WERI-Rb-1 (cell line): ENCODE results near the gene PPP6R1.

Experiments
- DNase-seq: peaks from one replicate; pipeline ENCODE4 v3.0.0-alpha.2; 2020
- H3K27ac ChIP-seq: fragments of 250-450 bp; sonication (Bioruptor Pico); 2 replicates; pipeline ENCODE4 v1.5.1; 2020; ENCODE audit warnings: mild to moderate bottlenecking, moderate library complexity
- H3K27me3 ChIP-seq: fragments of 250-450 bp; sonication (Bioruptor Pico); 2 replicates; pipeline ENCODE4 v1.5.1; 2021; ENCODE audit warnings: mild to moderate bottlenecking, low read depth, moderate library complexity; ENCODE audit not compliant: insufficient read depth, severe bottlenecking
- H3K36me3 ChIP-seq: fragments of 250-450 bp; sonication (Bioruptor Pico); 2 replicates; pipeline ENCODE4 v1.5.1; 2020; ENCODE audit warnings: mild to moderate bottlenecking, moderate library complexity
- H3K4me3 ChIP-seq: 2 replicates; pipeline ENCODE4 v1.5.1; 2011; ENCODE audit warnings: low read depth, mild to moderate bottlenecking, control low read depth, low read length
- H3K9me3 ChIP-seq: fragments of 250-450 bp; sonication (Bioruptor Pico); 2 replicates; pipeline ENCODE4 v1.5.1; 2021; ENCODE audit warnings: mild to moderate bottlenecking, moderate library complexity; ENCODE audit not compliant: severe bottlenecking
- CTCF ChIP-seq: IDR thresholded peaks from 2 replicates; pipeline ENCODE4 v1.5.1; 2011; ENCODE audit warnings: low read depth, mild to moderate bottlenecking, control low read depth, inconsistent platforms, low read length

PPP6R1 gene

GRCh38 chr19:55272142-55272541 is 13.3 kb upstream of the PPP6R1 start:
- H3K27ac ChIP-seq = no peak overlapping the region
- peaks cover 22% of the 10 kb centered on the region for H3K36me3 ChIP-seq
- peaks cover under 1% of the 10 kb centered on the region for H3K9me3 ChIP-seq
- H3K4me3 ChIP-seq = no peak overlapping the region
- no peak for DNase-seq
- no peak for TF ChIP-seq CTCF
- no peaks in the 10 kb centered on the region for H3K27me3 ChIP-seq

DNA sequence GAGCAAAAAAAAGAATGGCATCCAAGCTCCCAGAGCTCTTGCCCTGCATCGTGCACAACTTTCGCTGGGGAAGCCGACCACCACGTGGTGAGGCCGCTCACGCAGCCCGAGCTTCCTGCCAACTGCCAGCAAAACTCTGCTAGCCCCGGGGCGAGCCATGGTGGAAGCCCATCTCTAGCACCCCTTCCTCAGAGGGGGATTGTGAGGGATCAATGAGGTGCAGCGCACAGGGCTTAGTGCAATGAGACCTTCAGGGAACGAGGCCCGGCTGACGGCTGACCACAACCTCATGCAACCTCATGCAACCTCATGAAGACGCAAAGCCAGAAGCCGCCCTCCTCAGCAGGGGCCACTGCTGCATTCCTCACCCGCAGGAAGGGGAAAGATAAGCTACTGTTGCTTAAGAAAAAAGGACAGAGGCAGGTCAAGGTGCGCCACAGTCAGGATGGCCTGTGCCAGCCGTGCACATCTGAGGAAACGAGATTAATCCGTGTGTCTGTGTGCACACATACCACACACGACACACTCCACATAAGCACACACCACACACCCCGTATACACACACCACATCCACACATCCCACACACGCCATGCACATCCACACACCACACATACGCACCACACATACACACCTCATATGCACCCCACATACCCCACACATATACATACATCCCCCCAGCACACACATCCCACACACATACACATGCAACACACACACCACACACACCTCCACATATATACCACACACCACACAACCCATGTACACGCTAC is 11.5 kb upstream of the PPP6R1 start:
- Histone ChIP-seq H3K4me3 (no peak overlapping the region), H3K9me3 (peaks cover 7% of the 10 kb centered on the region), H3K27ac (no peak overlapping the region), H3K27me3 (no peaks in the 10 kb centered on the region), H3K36me3 (peaks cover 14% of the 10 kb centered on the region)
- no peak for DNase-seq
- no peak for TF ChIP-seq CTCF

DNA sequence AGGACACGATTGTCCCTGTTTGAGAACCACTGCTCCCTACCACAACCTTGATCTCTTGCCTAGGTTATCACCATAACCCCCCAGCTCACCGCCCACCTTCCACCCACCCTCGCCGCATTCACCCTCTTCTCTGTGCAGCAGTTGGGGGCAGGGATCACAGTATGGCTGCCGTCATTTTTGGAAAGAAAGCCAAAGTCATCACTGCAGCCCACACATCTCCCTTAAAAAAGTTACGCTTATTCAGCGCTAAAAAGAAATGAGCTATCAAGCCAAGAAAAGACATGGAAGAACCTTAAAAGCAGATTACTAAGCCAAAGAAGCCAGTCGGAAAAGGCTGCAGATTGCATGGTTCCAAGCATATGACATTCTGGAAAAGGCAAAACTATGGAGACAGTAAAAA is 10.5 kb upstream of the PPP6R1 start:
- peaks cover 7% of the 10 kb centered on the region for H3K9me3 ChIP-seq
- H3K4me3 ChIP-seq = no peak overlapping the region
- H3K27me3 ChIP-seq = no peaks in the 10 kb centered on the region
- DNase-seq = no peak
- TF ChIP-seq CTCF = no peak
- H3K27ac ChIP-seq = no peak overlapping the region
- peaks cover 7% of the 10 kb centered on the region for H3K36me3 ChIP-seq

GRCh38 chr19:55266840-55267239 is 8.0 kb upstream of the PPP6R1 start:
- H3K9me3 ChIP-seq = peaks cover 7% of the 10 kb centered on the region
- peaks cover 2% of the 10 kb centered on the region for H3K36me3 ChIP-seq
- H3K27me3 ChIP-seq = no peaks in the 10 kb centered on the region
- DNase-seq = no peak
- H3K27ac ChIP-seq = no peak overlapping the region
- no peak for TF ChIP-seq CTCF
- no peak overlapping the region for H3K4me3 ChIP-seq

- no peak for TF ChIP-seq CTCF
- H3K36me3 ChIP-seq = peaks cover 2% of the 10 kb centered on the region
These were observed 7.6 kb upstream of the PPP6R1 start for GRCh38 chr19:55266404-55266803.

More at GRCh38 chr19:55266404-55266803, 7.6 kb upstream of the PPP6R1 start:
- H3K9me3 ChIP-seq = peaks cover 7% of the 10 kb centered on the region
- no peak for DNase-seq
- H3K27ac ChIP-seq = no peak overlapping the region
- no peaks in the 10 kb centered on the region for H3K27me3 ChIP-seq
- H3K4me3 ChIP-seq = no peak overlapping the region
